ENCODE results near the gene MOB3B.

Gene MOB3B

DNA sequence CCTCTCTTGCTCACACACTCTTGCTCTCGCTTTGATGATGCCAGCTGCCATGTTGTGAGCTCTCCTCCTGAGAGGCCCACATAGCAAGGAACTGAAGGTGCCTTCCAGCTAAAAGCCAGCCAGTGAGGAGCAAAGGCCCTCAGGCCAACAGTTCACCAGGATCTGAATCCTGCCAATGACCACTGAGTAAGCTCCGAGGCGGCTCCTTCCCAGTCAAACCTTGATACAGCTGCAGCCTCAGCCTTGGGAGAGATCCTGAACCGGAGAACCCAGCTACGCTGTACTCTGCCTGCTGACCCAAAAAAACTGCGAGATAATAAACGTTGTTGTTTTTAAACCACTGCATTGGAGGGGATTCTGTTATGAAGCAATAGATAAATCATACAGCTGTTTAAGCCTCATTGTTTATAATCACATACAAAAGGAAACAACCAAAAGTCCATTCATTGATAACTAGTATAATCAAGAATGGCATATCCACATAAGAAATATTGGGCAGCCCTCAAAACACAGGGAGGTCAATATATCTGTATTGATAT, 54.5 kb downstream of the MOB3B start:
- no peak overlapping the region for H3K27ac ChIP-seq (ENCODE audit: low read depth, low read length)
- H3K4me1 ChIP-seq (ENCODE audit: control insufficient read depth, insufficient read depth, low read length) = peaks cover 22% of the 10 kb centered on the region
- H3K36me3 ChIP-seq (ENCODE audit: control insufficient read depth, insufficient read depth, low read length) = no peaks in the 10 kb centered on the region
- no peaks in the 10 kb centered on the region for H3K27me3 ChIP-seq (ENCODE audit: control insufficient read depth, insufficient read depth, low read length)
- H3K9ac ChIP-seq (ENCODE audit: low read length) = no peak overlapping the region
- H3K9me3 ChIP-seq (ENCODE audit: control insufficient read depth, insufficient read depth, low read depth, low read length) = peaks cover 17% of the 10 kb centered on the region
- no peak overlapping the region for H3K4me3 ChIP-seq (ENCODE audit: low read depth, low read length)

DNA sequence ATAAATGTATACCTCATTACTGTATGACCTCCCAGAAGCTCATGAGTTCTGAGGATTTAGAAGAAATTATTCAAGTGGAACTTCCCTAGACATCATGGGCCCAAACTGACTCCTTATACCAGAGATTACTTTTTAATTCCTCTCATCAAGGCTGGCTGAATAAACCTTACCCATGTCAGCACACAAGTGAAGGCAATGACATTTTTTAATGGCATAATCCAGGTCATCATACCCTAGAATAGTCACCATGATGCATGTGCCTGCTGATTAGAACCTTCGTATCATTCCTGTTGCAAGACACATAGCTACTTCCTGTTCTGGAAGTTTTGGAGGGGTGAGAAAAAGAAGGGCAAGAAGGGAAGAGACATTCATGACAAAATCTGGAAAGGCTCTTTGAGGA, 55.3 kb downstream of the MOB3B start:
- no peaks in the 10 kb centered on the region for H3K27me3 ChIP-seq (ENCODE audit: control insufficient read depth, insufficient read depth, low read length)
- H3K4me1 ChIP-seq (ENCODE audit: control insufficient read depth, insufficient read depth, low read length) = peaks cover 23% of the 10 kb centered on the region
- no peak overlapping the region for H3K4me3 ChIP-seq (ENCODE audit: low read depth, low read length)
- no peak overlapping the region for H3K27ac ChIP-seq (ENCODE audit: low read depth, low read length)
- no peaks in the 10 kb centered on the region for H3K36me3 ChIP-seq (ENCODE audit: control insufficient read depth, insufficient read depth, low read length)
- H3K9me3 ChIP-seq (ENCODE audit: control insufficient read depth, insufficient read depth, low read depth, low read length) = peaks cover 13% of the 10 kb centered on the region
- H3K9ac ChIP-seq (ENCODE audit: low read length) = no peak overlapping the region

DNA sequence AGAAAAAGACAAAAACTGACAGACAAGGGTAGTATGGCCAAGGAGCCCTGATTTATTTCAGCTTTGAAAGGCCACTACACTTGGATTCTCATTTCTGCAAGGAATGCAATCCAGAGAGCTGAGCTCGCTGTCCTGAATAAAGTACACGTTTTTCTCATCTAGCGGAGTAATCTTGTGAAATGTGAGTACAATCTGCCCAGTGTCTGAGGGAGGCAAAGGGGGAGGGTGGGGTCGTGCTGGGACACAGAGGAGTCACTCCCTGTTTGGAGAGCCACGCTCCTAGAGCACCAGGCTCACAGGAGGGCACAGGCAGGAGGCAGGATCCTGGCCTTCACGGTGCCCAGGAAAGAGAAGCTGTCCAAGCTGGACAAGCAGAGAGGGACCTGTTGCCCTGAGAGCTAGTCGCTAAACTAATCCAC, 56.5 kb downstream of the MOB3B start:
- no peak overlapping the region for H3K27ac ChIP-seq (ENCODE audit: low read depth, low read length)
- H3K4me1 ChIP-seq (ENCODE audit: control insufficient read depth, insufficient read depth, low read length) = peaks cover 23% of the 10 kb centered on the region
- no peak overlapping the region for H3K4me3 ChIP-seq (ENCODE audit: low read depth, low read length)
- 0 out of 2 replicates have a peak, but pooled peaks cover under 1% of the 10 kb centered on the region for H3K9me3 ChIP-seq (ENCODE audit: control insufficient read depth, insufficient read depth, low read depth, low read length)
- H3K36me3 ChIP-seq (ENCODE audit: control insufficient read depth, insufficient read depth, low read length) = no peaks in the 10 kb centered on the region
- H3K27me3 ChIP-seq (ENCODE audit: control insufficient read depth, insufficient read depth, low read length) = no peaks in the 10 kb centered on the region
- no peak overlapping the region for H3K9ac ChIP-seq (ENCODE audit: low read length)

DNA sequence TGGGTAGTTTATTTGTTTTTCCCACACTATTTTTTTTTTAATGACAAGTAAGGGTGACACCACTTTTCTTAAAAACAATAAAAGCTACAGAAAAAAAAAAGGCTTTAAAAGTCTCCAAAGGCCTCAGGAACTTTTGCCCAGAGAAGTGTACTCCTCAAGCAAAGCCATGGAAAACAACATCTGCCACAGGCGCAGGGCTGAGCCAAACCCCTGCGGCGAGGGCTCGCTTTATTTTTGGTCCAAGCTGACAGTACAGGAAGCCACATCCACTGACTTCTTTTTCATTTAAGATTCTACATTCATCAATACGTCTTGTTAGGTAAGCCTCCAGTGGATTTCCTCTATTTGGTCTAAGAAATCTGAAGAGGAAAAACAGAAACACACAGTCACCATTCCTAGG, 57.4 kb downstream of the MOB3B start:
- H3K4me1 ChIP-seq (ENCODE audit: control insufficient read depth, insufficient read depth, low read length) = peaks cover 31% of the 10 kb centered on the region
- H3K9ac ChIP-seq (ENCODE audit: low read length) = no peak overlapping the region
- H3K9me3 ChIP-seq (ENCODE audit: control insufficient read depth, insufficient read depth, low read depth, low read length) = no peaks in the 10 kb centered on the region
- H3K27me3 ChIP-seq (ENCODE audit: control insufficient read depth, insufficient read depth, low read length) = no peaks in the 10 kb centered on the region
- H3K36me3 ChIP-seq (ENCODE audit: control insufficient read depth, insufficient read depth, low read length) = no peaks in the 10 kb centered on the region
- no peak overlapping the region for H3K4me3 ChIP-seq (ENCODE audit: low read depth, low read length)
- no peak overlapping the region for H3K27ac ChIP-seq (ENCODE audit: low read depth, low read length)

DNA sequence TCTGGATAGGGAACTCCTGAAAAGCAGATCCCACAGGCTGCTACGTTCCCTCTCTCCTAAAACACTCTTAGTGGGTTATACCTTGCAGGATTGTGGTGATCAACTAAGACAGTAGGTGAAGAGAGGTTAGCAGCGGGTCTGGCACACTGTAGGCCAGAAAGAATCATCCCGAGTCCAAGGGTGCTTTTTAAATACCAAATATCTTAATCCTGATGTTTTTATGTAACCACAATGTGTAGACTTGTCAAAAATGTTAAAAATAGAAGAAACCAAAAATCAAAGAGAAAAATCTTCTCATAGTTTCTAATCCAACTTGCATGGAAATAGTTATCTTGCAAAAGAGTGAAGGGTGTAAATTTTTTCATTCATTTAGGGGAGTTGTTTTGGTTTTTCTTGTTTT, 57.8 kb downstream of the MOB3B start:
- Histone ChIP-seq H3K4me3 (ENCODE audit: low read depth, low read length) (no peak overlapping the region), H3K4me1 (ENCODE audit: control insufficient read depth, insufficient read depth, low read length) (peaks cover 30% of the 10 kb centered on the region), H3K27ac (ENCODE audit: low read depth, low read length) (no peak overlapping the region), H3K9me3 (ENCODE audit: control insufficient read depth, insufficient read depth, low read depth, low read length) (no peaks in the 10 kb centered on the region), H3K36me3 (ENCODE audit: control insufficient read depth, insufficient read depth, low read length) (no peaks in the 10 kb centered on the region), H3K9ac (ENCODE audit: low read length) (no peak overlapping the region), H3K27me3 (ENCODE audit: control insufficient read depth, insufficient read depth, low read length) (no peaks in the 10 kb centered on the region)

DNA sequence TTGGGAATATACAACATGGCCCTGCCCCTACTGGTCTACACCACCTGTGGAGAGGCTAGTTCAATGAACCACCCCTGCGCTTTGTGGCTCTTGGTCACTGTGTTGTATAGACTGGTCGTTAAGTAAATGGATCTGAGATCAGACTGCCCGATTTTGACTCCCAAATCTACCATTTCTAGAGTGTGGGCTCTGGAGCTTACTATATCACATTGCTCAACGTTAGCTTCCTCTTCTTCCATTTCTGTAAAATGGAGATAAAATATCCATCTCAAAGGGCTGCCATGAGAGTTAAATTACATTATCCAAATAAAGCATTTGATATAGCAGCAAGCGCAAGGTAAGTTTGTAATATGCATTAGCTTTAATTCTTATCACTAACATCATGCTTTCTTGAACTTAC, 58.2 kb downstream of the MOB3B start:
- Histone ChIP-seq H3K27me3 (ENCODE audit: control insufficient read depth, insufficient read depth, low read length) (no peaks in the 10 kb centered on the region), H3K36me3 (ENCODE audit: control insufficient read depth, insufficient read depth, low read length) (no peaks in the 10 kb centered on the region), H3K27ac (ENCODE audit: low read depth, low read length) (no peak overlapping the region), H3K9me3 (ENCODE audit: control insufficient read depth, insufficient read depth, low read depth, low read length) (no peaks in the 10 kb centered on the region), H3K4me3 (ENCODE audit: low read depth, low read length) (no peak overlapping the region), H3K4me1 (ENCODE audit: control insufficient read depth, insufficient read depth, low read length) (peaks cover 30% of the 10 kb centered on the region), H3K9ac (ENCODE audit: low read length) (no peak overlapping the region)

DNA sequence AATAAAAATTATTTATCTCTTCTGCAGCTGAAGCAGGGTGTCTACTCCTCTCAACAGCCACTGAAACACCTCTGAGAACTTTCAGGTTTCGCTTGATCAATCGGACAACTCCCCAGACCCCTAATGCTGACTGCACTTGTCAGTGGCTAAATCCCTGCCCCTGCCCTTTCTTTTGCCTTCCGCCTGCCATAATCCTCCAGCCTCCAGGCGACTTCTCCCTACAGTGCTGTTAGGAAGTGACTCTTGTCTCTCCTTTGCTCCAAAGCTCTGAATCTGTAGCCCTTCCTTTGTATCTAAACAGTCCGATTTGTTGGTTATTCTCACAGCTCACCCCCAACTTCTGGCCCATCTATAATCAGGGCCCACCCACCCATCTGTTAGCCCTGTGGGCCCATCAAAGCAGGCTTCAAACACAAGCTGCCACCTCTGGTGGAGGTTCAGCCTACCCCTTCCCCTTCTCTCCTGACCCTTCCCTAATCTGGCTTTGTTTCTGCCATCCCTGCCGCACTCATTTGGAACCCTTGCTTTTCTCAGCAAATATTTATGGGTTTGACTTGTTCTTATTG, 59.2 kb downstream of the MOB3B start:
- Histone ChIP-seq H3K4me3 (ENCODE audit: low read depth, low read length) (no peak overlapping the region), H3K9ac (ENCODE audit: low read length) (no peak overlapping the region), H3K27me3 (ENCODE audit: control insufficient read depth, insufficient read depth, low read length) (no peaks in the 10 kb centered on the region), H3K27ac (ENCODE audit: low read depth, low read length) (no peak overlapping the region), H3K36me3 (ENCODE audit: control insufficient read depth, insufficient read depth, low read length) (no peaks in the 10 kb centered on the region), H3K9me3 (ENCODE audit: control insufficient read depth, insufficient read depth, low read depth, low read length) (no peaks in the 10 kb centered on the region), H3K4me1 (ENCODE audit: control insufficient read depth, insufficient read depth, low read length) (peaks cover 30% of the 10 kb centered on the region)

DNA sequence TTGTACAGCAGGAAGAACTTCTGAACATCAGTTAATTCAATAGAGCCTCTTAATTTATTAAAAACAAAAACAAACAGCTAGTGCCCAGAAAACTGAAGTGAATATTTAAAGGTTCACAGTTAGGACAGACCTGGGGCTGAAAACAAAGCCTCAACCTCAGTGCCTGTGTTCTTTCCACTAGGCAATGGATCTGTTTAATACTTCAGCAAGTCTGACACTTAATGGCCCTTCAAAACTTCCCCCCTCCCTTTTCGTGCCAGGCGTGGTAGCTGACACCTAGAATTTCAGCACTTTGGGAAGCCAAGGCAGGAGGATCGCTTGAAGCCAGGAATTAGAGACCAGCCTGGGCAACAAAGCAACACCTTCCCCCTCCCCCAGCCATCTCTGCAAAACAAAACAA, 60.1 kb downstream of the MOB3B start:
- H3K9me3 ChIP-seq (ENCODE audit: control insufficient read depth, insufficient read depth, low read depth, low read length) = no peaks in the 10 kb centered on the region
- no peak overlapping the region for H3K27ac ChIP-seq (ENCODE audit: low read depth, low read length)
- H3K9ac ChIP-seq (ENCODE audit: low read length) = no peak overlapping the region
- no peak overlapping the region for H3K4me3 ChIP-seq (ENCODE audit: low read depth, low read length)
- H3K36me3 ChIP-seq (ENCODE audit: control insufficient read depth, insufficient read depth, low read length) = no peaks in the 10 kb centered on the region
- H3K4me1 ChIP-seq (ENCODE audit: control insufficient read depth, insufficient read depth, low read length) = peaks cover 30% of the 10 kb centered on the region
- H3K27me3 ChIP-seq (ENCODE audit: control insufficient read depth, insufficient read depth, low read length) = no peaks in the 10 kb centered on the region

DNA sequence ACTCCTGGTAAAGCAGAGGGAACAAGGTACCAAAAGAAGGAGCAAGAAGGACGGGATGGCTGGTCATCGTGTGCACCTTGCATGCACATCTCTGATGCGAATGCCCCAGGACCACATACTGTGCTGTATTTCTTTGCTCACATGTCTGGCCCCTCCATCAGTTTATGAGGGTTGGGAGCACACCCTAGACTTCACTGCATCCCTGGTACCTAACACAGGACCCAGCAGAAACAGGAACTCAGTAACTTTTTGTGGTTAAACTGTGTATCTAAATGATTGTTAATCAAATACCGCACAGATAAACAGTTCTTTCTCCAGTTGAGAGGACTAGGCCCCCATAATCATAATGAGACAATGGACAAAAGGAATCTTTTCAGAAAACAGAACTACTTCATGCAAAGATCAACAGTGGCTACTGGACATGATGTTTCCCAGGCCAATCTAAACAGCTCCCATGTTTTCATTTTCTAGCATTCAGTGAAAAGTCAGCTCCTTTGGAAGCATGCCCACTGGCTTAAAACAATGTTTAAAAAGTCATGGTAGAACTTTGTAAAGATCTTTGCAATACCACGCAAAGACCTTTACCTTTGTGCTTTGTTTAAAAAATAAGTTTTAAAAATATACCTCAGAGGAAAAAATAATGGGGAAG, 61.0 kb downstream of the MOB3B start:
- H3K9ac ChIP-seq (ENCODE audit: low read length) = no peak overlapping the region
- H3K27ac ChIP-seq (ENCODE audit: low read depth, low read length) = no peak overlapping the region
- H3K4me1 ChIP-seq (ENCODE audit: control insufficient read depth, insufficient read depth, low read length) = peaks cover 30% of the 10 kb centered on the region
- H3K27me3 ChIP-seq (ENCODE audit: control insufficient read depth, insufficient read depth, low read length) = no peaks in the 10 kb centered on the region
- no peaks in the 10 kb centered on the region for H3K9me3 ChIP-seq (ENCODE audit: control insufficient read depth, insufficient read depth, low read depth, low read length)
- no peak overlapping the region for H3K4me3 ChIP-seq (ENCODE audit: low read depth, low read length)
- no peaks in the 10 kb centered on the region for H3K36me3 ChIP-seq (ENCODE audit: control insufficient read depth, insufficient read depth, low read length)

DNA sequence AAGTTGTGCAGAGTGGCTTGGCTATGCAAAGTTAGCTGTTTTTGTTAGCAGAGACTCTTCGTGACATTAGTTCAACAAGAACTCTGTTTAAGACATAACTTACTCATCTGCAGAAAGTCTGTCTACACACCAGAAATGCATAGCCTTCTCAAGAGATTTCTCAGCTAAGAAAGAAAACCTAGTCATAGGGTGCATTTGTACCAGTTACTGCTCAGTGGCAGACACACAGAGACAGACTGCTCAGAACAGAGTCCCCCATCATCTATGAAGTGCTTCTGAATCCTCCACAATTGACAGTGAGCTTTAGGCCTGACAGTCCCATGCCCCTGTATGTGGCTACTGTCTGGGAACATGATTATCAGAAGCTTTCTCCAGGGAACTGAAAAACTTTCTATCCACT, 61.6 kb downstream of the MOB3B start:
- Histone ChIP-seq H3K36me3 (ENCODE audit: control insufficient read depth, insufficient read depth, low read length) (no peaks in the 10 kb centered on the region), H3K4me1 (ENCODE audit: control insufficient read depth, insufficient read depth, low read length) (peaks cover 25% of the 10 kb centered on the region)

DNA sequence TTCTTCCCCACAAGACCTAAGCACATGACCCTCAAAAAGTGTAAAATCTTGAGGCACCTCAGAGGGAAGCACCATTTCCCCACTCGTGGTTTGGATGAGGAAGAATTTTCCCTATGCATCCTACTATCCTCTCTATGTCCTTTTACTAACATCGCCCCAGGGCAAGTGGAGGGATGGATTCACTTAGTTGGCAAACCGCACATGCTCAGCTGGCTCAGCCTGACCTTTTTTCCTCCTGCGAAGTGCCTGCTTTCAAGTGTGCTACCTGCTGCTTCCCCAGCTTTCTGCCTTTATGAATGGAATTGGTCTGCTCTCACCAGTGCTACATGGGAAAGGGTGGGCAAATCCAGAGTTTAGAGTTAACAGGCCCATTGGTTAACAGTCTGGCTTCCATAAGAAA, 62.1 kb downstream of the MOB3B start:
- no peak overlapping the region for H3K9ac ChIP-seq (ENCODE audit: low read length)
- H3K36me3 ChIP-seq (ENCODE audit: control insufficient read depth, insufficient read depth, low read length) = no peaks in the 10 kb centered on the region
- no peak overlapping the region for H3K27ac ChIP-seq (ENCODE audit: low read depth, low read length)
- H3K4me3 ChIP-seq (ENCODE audit: low read depth, low read length) = no peak overlapping the region
- no peaks in the 10 kb centered on the region for H3K9me3 ChIP-seq (ENCODE audit: control insufficient read depth, insufficient read depth, low read depth, low read length)
- no peaks in the 10 kb centered on the region for H3K27me3 ChIP-seq (ENCODE audit: control insufficient read depth, insufficient read depth, low read length)
- H3K4me1 ChIP-seq (ENCODE audit: control insufficient read depth, insufficient read depth, low read length) = peaks cover 23% of the 10 kb centered on the region

More for the DNA sequence above, 61.6 kb downstream of the MOB3B start:
- H3K27ac ChIP-seq (ENCODE audit: low read depth, low read length) = no peak overlapping the region
- no peaks in the 10 kb centered on the region for H3K27me3 ChIP-seq (ENCODE audit: control insufficient read depth, insufficient read depth, low read length)
- no peak overlapping the region for H3K9ac ChIP-seq (ENCODE audit: low read length)
- H3K4me3 ChIP-seq (ENCODE audit: low read depth, low read length) = no peak overlapping the region
- no peaks in the 10 kb centered on the region for H3K9me3 ChIP-seq (ENCODE audit: control insufficient read depth, insufficient read depth, low read depth, low read length)

Data from HUES6 (cell line).